ENCODE measurements around the gene TBC1D2B.
"Not testable (repeated sequence)": the region's sequence is repeated elsewhere in the genome, so short reads cannot be mapped to it uniquely, and the experiment has no call there.

Gene TBC1D2B

GRCh38 chr15:77993374-77993911, 84.1 kb downstream of the TBC1D2B start:
- no peak overlapping the region for H3K4me3 ChIP-seq (ENCODE audit: low read depth, low read length)
- TF ChIP-seq CTCF (IDR thresholded peaks at IDR 0.05; ENCODE audit: insufficient read depth, low read length, missing control alignments): no peak
- CTCF ChIA-PET: interaction anchor here (1.2 to 1.4 kb wide), 2 partner anchors 26 to 115 kb away, joined by 3 to 5 read pairs; no protein-coding TSS in a partner anchor

DNA sequence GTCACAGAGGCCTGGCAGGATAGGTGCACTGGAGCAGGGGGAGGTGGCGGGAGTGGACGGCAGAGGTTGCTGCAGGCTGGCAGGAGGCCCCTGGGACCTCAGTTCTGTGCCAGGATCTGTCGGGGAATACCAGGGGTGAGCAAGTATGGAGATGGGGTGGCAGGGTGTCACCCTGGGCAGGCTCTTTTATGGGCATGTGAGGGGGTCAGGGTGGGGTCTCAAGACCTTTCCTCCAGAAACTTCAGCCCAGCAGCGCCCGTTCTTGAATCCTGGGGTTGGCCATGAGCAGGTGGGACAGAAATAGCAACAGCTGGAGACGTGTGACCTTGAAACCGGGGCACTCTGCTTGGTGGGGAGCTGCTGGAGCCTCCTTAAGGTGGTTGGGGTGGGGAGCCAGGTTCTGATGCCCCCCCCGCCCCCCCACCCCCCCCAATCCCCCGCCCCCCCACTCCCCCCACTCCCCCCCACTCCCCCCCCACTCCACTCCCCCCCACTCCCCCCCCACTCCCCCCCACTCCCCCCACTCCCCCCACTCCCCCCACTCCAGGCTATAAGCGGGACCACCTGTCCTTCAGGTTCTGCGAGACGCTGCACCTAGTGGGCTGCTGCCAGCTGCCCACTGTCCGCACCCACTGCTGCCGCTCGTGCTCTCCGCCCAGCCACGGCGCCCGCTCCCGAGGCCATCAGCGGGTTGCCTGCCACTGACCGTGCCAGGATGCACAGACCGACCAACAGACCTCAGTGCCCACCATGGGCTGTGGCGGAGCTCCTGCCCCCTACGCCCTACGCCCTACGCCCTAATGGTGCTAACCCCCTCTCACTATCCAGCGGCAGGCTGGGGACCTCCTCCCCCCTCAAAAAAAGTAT, 84.9 kb downstream of the TBC1D2B start:
- POLR2A ChIA-PET: interaction anchor here (1.1 kb wide), 1 partner anchor 14 kb away, joined by 4 read pairs; no protein-coding TSS in a partner anchor
- CTCF ChIA-PET: interaction anchor here (1.2 to 1.7 kb wide), 3 partner anchors 26 to 120 kb away, joined by 4 to 8 read pairs (median 5); no protein-coding TSS in a partner anchor
- H3K4me3 ChIP-seq (ENCODE audit: low read depth, low read length): no peak overlapping the region
- no peak for TF ChIP-seq CTCF (IDR thresholded peaks at IDR 0.05; ENCODE audit: insufficient read depth, low read length, missing control alignments)
- no peak for DNase-seq (ENCODE audit: low read depth, low spot score)

More at GRCh38 chr15:77993374-77993911, 84.1 kb downstream of the TBC1D2B start:
- DNase-seq (ENCODE audit: low read depth, low spot score): no peak
- POLR2A ChIA-PET: interaction anchor here (0.6 to 1.1 kb wide), 2 partner anchors 15 to 272 kb away, joined by 3 to 4 read pairs; no protein-coding TSS in a partner anchor

DNA sequence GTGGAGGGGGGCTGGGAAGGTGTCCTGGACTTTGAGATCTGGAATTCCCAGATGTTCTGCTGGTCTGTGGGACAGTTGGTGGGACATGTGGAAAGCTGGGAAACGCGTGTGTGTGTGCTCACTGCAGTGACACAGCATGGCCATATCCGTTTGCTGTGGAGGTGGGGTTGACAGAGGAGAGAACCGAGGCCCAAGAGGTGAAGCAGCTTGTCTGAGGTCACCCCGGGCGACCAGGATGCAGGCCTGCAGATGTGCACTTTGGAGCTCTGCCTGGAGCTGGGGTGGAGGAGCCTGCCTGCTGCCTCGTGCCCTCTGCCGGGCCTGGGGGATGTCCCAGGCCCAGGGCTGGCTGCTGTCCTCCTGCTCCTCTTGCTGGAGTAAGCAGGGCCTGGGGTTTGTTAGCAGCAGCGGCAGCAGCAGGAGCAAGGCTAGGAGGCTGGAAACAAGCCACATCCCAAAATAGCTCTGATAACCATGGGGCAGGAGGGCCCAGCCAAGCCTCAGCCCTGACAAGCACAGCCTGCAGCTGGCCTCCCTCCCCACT, 85.8 kb downstream of the TBC1D2B start:
- CTCF ChIA-PET: interaction anchor here (1.2 to 1.7 kb wide), 4 partner anchors 9 to 121 kb away, joined by 3 to 8 read pairs (median 4); no protein-coding TSS in a partner anchor
- H3K4me3 ChIP-seq (ENCODE audit: low read depth, low read length); POLR2A ChIA-PET: not testable (repeated sequence)
- DNase-seq (ENCODE audit: low read depth, low spot score): peak; percentile 51

- ChIA-PET POLR2A (no interaction called here), CTCF (interaction anchor here (1.3 to 1.7 kb wide), 2 partner anchors 10 to 24 kb away, joined by 3 to 8 read pairs; no protein-coding TSS in a partner anchor)
- TF ChIP-seq CTCF (IDR thresholded peaks at IDR 0.05; ENCODE audit: insufficient read depth, low read length, missing control alignments): no peak
- no peak for DNase-seq (ENCODE audit: low read depth, low spot score)
- no peak overlapping the region for H3K4me3 ChIP-seq (ENCODE audit: low read depth, low read length)
Observed at GRCh38 chr15:77991029-77991406, 86.5 kb downstream of the TBC1D2B start.

DNA sequence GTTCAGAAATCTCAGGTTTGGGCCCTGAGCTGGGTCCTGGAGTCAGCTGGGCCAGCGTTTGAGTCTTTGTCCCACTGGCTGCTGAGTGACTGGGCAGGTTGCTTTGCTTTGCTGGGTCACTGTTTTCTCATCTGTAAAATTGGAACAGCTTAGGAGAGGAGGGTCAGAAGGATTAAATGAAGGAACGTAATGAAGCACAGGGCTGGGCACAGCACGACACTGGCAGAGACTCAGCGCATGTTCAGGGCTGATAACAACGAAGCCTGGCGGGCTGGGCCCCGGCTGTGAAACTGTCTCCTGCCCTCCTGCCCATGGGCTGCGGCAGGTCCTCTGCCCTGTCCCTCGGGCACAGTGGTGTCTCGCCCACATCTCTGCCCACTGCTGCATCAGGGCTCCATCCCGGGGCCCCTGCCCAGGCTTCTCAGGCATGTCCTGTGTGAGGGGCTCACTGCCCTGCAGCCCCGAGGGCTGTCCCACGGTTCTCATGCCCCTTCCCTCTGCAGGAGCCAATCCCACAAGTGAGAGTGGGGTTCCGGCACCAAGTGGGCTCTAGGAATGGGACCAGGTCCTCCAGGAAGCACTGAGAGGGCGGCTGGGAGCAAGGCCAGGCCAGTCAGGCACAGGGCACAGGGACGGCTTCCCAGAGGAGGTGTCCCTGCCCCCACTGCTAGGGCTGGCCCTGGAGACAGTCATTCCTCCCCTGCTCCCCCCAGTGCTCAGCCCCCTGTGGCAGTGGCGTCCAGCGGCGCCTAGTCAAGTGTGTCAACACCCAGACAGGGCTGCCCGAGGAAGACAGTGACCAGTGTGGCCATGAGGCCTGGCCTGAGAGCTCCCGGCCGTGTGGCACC, 88.0 kb downstream of the TBC1D2B start:
- no peak overlapping the region for H3K4me3 ChIP-seq (ENCODE audit: low read depth, low read length)
- ChIA-PET CTCF (interaction anchor here (0.9 to 1.8 kb wide), 2 partner anchors 23 to 119 kb away, joined by 3 to 9 read pairs; no protein-coding TSS in a partner anchor), POLR2A (no interaction called here)
- TF ChIP-seq CTCF (IDR thresholded peaks at IDR 0.05; ENCODE audit: insufficient read depth, low read length, missing control alignments): no peak
- DNase-seq (ENCODE audit: low read depth, low spot score): no peak

All from AG04449 (cell line).